HG02981 (cell line): Measurements from ENCODE around the gene SLC38A4.

Source experiments
- ATAC-seq: cut with Tn5 transposase; IDR thresholded peaks from one replicate; pipeline ENCODE4 v1.9.1; 2021; ENCODE audit warnings: mild to moderate bottlenecking, moderate library complexity; ENCODE audit not compliant: unreplicated experiment

The SLC38A4 gene

GRCh38 chr12:46717159-46717558, 108.6 kb downstream of the SLC38A4 start:
- no peak for ATAC-seq
